ENCODE data around the gene ANXA3. TPM values are rescaled to one million over a fixed set of nuclear protein-coding genes. Genes with fewer than 3 reads are reported as not detected.

The ANXA3 gene
- total RNA-seq, 1 donor: 50.1 TPM

GRCh38 chr4:78647272-78647671, 95.7 kb downstream of the ANXA3 start:
- no peak for TF ChIP-seq CTCF (IDR thresholded peaks at IDR 0.05; ENCODE audit: insufficient read depth, low read depth, low read length)
- DNase-seq (ENCODE audit: low read depth): no peak
- no peak overlapping the region for H3K4me3 ChIP-seq (ENCODE audit: low read depth, low read length)

- TF ChIP-seq CTCF (IDR thresholded peaks at IDR 0.05; ENCODE audit: insufficient read depth, low read depth, low read length): no peak
- no peak for DNase-seq (ENCODE audit: low read depth)
- H3K4me3 ChIP-seq (ENCODE audit: low read depth, low read length): no peak overlapping the region
Measured at GRCh38 chr4:78648640-78649363, 97.2 kb downstream of the ANXA3 start.

- DNase-seq (ENCODE audit: low read depth): peak; percentile 92
- H3K4me3 ChIP-seq (ENCODE audit: low read depth, low read length): no peak overlapping the region
- no peak for TF ChIP-seq CTCF (IDR thresholded peaks at IDR 0.05; ENCODE audit: insufficient read depth, low read depth, low read length)
Measured at GRCh38 chr4:78650106-78651024, 98.8 kb downstream of the ANXA3 start.

- no peak for TF ChIP-seq CTCF (IDR thresholded peaks at IDR 0.05; ENCODE audit: insufficient read depth, low read depth, low read length)
- H3K4me3 ChIP-seq (ENCODE audit: low read depth, low read length): no peak overlapping the region
- DNase-seq (ENCODE audit: low read depth): no peak
Measured at GRCh38 chr4:78651250-78651860, 99.8 kb downstream of the ANXA3 start.

- TF ChIP-seq CTCF (IDR thresholded peaks at IDR 0.05; ENCODE audit: insufficient read depth, low read depth, low read length): no peak
- no peak overlapping the region for H3K4me3 ChIP-seq (ENCODE audit: low read depth, low read length)
- no peak for DNase-seq (ENCODE audit: low read depth)
Measured at GRCh38 chr4:78652282-78652876, 100.8 kb downstream of the ANXA3 start.

GRCh38 chr4:78653655-78654054, 102.1 kb downstream of the ANXA3 start:
- TF ChIP-seq CTCF (IDR thresholded peaks at IDR 0.05; ENCODE audit: insufficient read depth, low read depth, low read length): no peak
- no peak for DNase-seq (ENCODE audit: low read depth)

More at GRCh38 chr4:78653655-78654054, 102.1 kb downstream of the ANXA3 start:
- H3K4me3 ChIP-seq (ENCODE audit: low read depth, low read length): no peak overlapping the region

Measured in fibroblast of villous mesenchyme (primary cell).